Breast epithelium (tissue), 3 donors: Measurements from ENCODE around the gene ANGEL2.

Source experiments
- POLR2A ChIP-seq: fragments of 450-650 bp; IDR thresholded peaks from one replicate; pipeline ENCODE4 v1.6.1; 2016; ENCODE audit warnings: antibody characterized with exemption, mild to moderate bottlenecking, moderate library complexity
- TF ChIP-seq, protein P1 (sequence below), 3 donors: fragments of 450-650 bp; IDR thresholded peaks; one replicate each; pipeline ENCODE4 v1.5.1; 2016 to 2017; ENCODE audit warnings: antibody characterized with exemption in 3 of 3, mild to moderate bottlenecking in 3 of 3, moderate library complexity in 3 of 3

DNA sequence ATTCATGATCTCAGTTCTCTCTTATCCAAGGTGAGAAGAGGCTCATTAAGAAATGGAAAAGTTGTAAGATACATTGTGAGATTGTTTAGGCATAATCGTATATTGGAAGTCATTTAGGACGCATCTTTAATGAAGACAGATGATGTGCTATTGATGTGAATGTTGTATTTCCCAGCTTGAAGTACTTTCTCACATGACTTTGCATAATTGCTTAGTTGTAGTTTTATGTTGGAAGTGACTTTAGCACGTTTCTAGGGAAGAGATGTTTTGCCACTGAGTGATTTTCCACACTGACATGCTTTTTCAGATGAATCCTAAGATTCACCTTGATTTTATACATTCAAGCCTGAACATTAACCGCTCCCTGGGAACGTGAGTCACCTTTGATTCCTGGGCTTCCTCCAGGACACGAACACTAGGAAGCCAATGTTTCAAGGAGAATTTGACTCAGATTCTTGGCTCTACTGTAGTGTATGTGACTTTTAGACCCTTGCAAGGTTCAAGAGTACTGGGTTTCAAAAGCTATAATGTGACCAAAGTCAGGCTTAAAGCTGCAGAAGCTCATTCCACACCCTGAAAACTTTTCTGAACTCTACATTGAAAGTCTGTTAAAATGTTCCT is 27.9 kb downstream of the ANGEL2 start:
- no peak for TF ChIP-seq POLR2A
- TF ChIP-seq, protein P1, sequence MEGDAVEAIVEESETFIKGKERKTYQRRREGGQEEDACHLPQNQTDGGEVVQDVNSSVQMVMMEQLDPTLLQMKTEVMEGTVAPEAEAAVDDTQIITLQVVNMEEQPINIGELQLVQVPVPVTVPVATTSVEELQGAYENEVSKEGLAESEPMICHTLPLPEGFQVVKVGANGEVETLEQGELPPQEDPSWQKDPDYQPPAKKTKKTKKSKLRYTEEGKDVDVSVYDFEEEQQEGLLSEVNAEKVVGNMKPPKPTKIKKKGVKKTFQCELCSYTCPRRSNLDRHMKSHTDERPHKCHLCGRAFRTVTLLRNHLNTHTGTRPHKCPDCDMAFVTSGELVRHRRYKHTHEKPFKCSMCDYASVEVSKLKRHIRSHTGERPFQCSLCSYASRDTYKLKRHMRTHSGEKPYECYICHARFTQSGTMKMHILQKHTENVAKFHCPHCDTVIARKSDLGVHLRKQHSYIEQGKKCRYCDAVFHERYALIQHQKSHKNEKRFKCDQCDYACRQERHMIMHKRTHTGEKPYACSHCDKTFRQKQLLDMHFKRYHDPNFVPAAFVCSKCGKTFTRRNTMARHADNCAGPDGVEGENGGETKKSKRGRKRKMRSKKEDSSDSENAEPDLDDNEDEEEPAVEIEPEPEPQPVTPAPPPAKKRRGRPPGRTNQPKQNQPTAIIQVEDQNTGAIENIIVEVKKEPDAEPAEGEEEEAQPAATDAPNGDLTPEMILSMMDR (IDR thresholded peaks at IDR 0.05): no peak
